ENCODE data around the gene DNAJC24. TPM values are rescaled to one million over a fixed set of nuclear protein-coding genes. Genes with fewer than 3 reads are reported as not detected.
"Not testable (repeated sequence)": the region's sequence is repeated elsewhere in the genome, so short reads cannot be mapped to it uniquely, and the experiment has no call there.

The DNAJC24 gene
- 11.4 and 18.4 TPM in 2 replicates for total RNA-seq (2014; rRNA removed; shearing (Covaris generic))

DNA sequence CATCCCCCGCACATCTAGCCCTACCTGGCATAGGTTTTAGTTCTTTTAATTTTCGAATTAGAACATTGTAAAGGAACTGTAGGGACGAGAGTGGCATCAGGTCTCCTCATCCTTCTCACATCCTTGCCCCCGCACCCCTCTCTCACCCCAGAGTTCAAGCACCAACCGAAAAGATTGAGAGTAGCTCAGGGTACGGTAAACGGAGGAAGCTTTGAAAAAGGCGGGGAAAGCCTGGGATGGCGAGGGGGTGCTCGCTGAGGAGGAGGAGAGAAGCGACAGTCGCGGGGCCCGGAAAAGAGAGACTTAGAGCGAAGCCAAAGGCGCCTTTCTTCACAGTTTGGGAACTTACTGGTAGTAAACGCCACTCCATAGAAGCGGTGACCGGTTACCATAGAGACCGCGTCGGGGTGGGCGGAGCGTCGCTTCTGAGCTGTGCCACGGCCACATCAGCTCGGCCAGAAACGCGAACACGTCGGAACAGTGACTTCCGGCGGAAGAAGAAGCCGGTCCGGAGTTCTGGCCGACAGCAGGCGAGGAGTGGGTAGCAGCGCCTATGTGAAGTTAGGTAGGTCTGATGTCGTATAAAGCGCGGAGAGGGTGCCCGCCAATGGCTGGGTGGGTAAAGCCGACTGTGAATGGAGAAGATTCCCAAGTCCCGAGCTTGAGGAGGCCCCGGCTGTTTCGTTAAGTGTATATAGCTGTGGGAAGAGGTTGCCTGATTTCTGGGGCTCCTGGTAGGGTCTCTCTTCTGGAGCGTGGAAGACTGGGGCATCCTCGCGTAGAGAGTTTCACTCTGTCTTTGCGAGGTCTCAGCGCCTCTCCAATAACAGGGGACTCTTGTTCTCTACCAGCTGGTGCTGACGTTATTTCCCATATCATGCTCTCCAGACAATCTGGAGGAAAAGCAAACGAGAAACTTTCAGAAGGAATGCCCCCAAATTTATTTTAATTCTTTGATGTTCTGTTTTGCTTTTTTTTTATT, at the start of gene DNAJC24, which contains the start of gene DCDC1:
TSS of gene DNAJC24 (plus strand) at position 513 of the 982 bp plus-strand sequence. CDS start 889 bp downstream, outside the sequence.
TSS of gene DCDC1 (minus strand) at position 392 of the 982 bp plus-strand sequence. CDS start 41,459 bp downstream, outside the sequence.
- peak; percentile 90 for DNase-seq (ENCODE audit: low read depth)

DNA sequence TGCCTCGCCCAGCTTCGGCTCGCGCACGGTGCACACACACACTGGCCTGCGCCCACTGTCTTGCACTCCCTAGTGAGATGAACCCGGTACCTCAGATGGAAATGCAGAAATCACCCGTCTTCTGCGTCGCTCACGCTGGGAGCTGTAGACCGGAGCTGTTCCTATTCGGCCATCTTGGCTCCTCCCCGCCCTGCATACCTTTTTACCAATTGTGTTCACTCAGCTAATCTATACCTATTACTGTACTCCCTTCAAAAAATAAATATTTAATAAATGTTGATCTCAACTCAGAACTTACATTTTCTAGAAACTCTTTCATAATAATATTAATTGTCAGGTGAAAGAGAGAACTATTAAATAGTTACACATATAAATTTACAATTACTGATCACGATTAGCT, 48.2 kb upstream of the DNAJC24 start:
- DNase-seq (ENCODE audit: low read depth) = not testable (repeated sequence)

DNA sequence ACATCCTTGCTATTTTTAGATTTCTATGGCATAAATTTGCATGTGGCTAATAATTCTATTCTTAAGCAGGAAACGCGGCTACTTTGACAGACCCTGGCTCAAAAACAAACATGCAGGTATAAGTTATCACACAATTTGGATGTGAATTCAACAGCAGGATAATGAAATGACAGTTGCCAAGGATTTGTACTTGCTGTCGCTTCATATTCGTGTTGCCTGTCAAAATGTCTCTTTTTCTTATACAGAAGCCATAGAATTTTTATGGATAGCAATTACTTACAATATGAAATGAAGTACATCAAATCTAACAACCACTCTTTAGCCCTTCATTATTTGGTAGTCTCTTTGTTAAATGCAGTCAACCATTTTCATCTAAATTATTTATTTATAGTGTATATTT, 46.5 kb upstream of the DNAJC24 start:
- no peak for DNase-seq (ENCODE audit: low read depth)

- DNase-seq (ENCODE audit: low read depth) = peak; percentile 82
These were observed 44.5 kb upstream of the DNAJC24 start for GRCh38 chr11:31325160-31325559.

- DNase-seq (ENCODE audit: low read depth) = no peak
These were observed 43.1 kb upstream of the DNAJC24 start for GRCh38 chr11:31326470-31327148.

GRCh38 chr11:31327417-31327816, 42.2 kb upstream of the DNAJC24 start:
- DNase-seq (ENCODE audit: low read depth) = no peak

- DNase-seq (ENCODE audit: low read depth) = no peak
These were observed 41.0 kb upstream of the DNAJC24 start for GRCh38 chr11:31328697-31329096.

DNA sequence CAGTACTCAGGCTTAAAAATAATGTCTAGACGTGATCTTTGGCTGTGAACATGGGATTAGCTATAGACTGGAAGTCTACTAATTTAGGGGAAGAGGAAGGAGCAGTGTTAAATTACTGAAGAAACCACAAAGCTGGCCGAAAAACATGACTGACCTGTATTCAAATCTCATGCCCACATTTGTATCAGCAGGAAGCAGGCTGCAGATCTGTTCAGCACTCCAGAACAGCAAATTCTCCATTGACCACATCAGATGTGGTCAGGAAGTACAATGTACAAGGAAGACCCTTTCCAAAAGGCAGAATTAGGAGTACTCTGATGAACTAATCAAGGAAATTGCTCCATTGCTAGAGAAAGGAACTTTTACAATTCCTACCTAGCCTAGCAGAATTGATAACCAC, 31.9 kb upstream of the DNAJC24 start:
- no peak for DNase-seq (ENCODE audit: low read depth)

GRCh38 chr11:31340903-31341572, 28.6 kb upstream of the DNAJC24 start:
- peak; percentile 34 for DNase-seq (ENCODE audit: low read depth)

- no peak for DNase-seq (ENCODE audit: low read depth)
These were observed 18.5 kb upstream of the DNAJC24 start for GRCh38 chr11:31351168-31351567.

- peak; percentile 3 for DNase-seq (ENCODE audit: low read depth)
These were observed 14.5 kb upstream of the DNAJC24 start for GRCh38 chr11:31355131-31355530.

GRCh38 chr11:31355817-31356216, 13.8 kb upstream of the DNAJC24 start:
- DNase-seq (ENCODE audit: low read depth) = peak; percentile 33

GRCh38 chr11:31361743-31362142, 7.9 kb upstream of the DNAJC24 start:
- no peak for DNase-seq (ENCODE audit: low read depth)

- no peak for DNase-seq (ENCODE audit: low read depth)
These were observed 2.9 kb upstream of the DNAJC24 start for GRCh38 chr11:31366795-31367194.

DNA sequence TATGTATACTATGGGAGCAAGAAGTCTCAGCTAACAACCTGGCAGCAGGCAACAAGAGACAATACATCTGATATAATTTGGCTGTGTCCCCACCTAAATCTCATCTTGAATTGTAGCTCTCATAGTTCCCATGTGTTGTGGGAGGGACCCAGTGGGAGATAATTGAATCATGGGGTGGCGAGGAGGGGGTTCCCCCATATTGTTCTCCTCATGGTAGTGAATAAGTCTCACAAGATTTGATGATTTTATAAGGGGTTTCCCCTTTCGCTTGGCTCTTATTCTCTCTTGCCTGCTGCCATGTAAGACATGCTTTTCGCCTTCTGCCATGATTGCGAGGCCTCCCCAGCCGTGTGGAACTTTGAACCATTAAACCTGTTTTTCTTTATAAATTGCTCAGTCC, 6.2 kb downstream of the DNAJC24 start:
- DNase-seq (ENCODE audit: low read depth) = no peak

GRCh38 chr11:31383116-31383515, 13.5 kb downstream of the DNAJC24 start:
- DNase-seq (ENCODE audit: low read depth) = no peak

- DNase-seq (ENCODE audit: low read depth) = no peak
These were observed 17.7 kb downstream of the DNAJC24 start for GRCh38 chr11:31387379-31387778.

GRCh38 chr11:31397239-31397834, 27.7 kb downstream of the DNAJC24 start:
- peak; percentile 37 for DNase-seq (ENCODE audit: low read depth)

DNA sequence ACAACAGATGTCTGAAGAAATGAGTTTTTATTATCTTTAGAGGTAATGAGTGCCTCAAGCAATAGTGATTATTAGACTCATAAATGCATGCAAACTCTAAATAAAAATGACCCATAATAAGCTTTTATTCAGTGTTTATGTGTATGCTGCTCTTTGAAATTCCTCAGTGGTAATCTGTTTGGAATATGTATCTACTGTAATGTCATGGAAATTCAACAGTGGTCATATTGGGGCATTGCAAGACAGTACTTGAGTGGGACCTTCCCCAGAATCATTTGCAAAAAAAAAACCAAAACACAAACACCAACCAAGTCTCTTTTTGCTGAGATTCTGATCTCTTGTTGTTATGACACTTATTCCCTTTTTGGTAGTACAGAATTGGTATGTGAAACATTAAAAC, 35.0 kb downstream of the DNAJC24 start:
- peak; percentile 22 for DNase-seq (ENCODE audit: low read depth)

DNA sequence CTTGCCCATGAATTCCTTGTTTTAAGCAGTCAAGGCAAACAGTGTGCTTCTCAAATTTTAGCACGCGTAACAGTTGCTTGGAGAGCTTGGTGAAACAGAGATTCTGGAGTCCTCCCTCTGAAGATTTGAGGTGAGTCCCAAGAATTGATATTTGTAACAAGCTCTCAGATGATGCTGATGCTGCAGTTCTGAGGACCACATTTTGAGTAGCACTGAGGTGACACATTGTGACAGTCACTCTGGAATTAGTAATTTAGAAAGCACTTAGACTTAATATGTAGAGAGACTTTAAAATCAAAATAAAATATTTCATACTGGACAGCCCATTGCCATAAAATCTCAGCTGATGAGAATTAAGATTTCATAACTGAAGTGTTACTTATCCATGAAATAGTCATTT, 38.5 kb downstream of the DNAJC24 start:
- no peak for DNase-seq (ENCODE audit: low read depth)

- peak; percentile 78 for DNase-seq (ENCODE audit: low read depth)
These were observed 43.3 kb downstream of the DNAJC24 start for GRCh38 chr11:31412946-31413345.

GRCh38 chr11:31414338-31414737, 44.7 kb downstream of the DNAJC24 start:
- peak; percentile 89 for DNase-seq (ENCODE audit: low read depth)
